ENCODE measurements around the gene MGLL.

- TF ChIP-seq CTCF (IDR thresholded peaks at IDR 0.05) = no peak
- no peak for TF ChIP-seq EZH2 (IDR thresholded peaks at IDR 0.05; ENCODE audit: borderline replicate concordance, insufficient read depth, low read depth, low read length, poor library complexity, severe bottlenecking)
Measured at GRCh38 chr3:127788451-127788909, 33.8 kb downstream of the MGLL start.
